Measurements from ENCODE around the gene NRXN3. TPM values are rescaled to one million over a fixed set of nuclear protein-coding genes. Genes with fewer than 3 reads are reported as not detected.

The NRXN3 gene
- total and polyA plus RNA-seq, 2 experiments from 2014 or later, result 1.0 to 1.8 TPM

DNA sequence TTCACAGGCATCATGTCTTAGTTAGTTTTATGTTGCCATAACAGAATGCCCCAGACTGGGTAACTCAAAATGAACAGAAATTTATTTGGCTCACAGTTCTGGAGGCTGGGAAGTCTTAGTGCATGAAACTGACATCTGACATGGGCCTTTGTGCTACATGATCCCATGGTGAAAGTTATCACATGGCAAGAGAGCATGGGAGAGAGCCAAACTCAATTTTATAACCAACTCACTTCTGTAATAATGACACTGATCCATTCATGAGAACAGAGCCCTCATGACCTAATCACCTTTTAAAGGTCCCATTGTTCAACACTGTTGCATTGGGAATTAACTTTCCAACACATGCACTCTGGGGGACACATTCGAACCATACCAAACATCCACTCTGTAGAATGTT, 1026.0 kb downstream of the NRXN3 start:
- Histone ChIP-seq H3K27me3 (ENCODE audit: insufficient read depth) (no peaks in the 10 kb centered on the region), H2AFZ (no peak overlapping the region), H3K27ac (ENCODE audit: low read depth) (no peak overlapping the region), H3K9me2 (ENCODE audit: insufficient read depth) (no peaks in the 10 kb centered on the region), H3K4me3 (no peak overlapping the region), H3K79me2 (replicated peaks; ENCODE audit: insufficient read depth) (no peaks in the 10 kb centered on the region), H3K4me2 (no peak overlapping the region), H4K20me1 (replicated peaks; ENCODE audit: insufficient read depth) (no peaks in the 10 kb centered on the region), H3F3A (replicated peaks; ENCODE audit: low read depth) (no peaks in the 10 kb centered on the region), H3K36me3 (ENCODE audit: insufficient read depth) (no peaks in the 10 kb centered on the region), H3K4me1 (ENCODE audit: insufficient read depth) (no peaks in the 10 kb centered on the region; the same call in 1 of the 2 replicates)
- no peak for DNase-seq (ENCODE audit: low spot score)
- Mint-ChIP-seq H3K4me1 (peaks cover 7% of the 10 kb centered on the region), H3K4me3 (no peak overlapping the region), H3K27ac (no peak overlapping the region), H3K27me3 (ENCODE audit: insufficient read depth, low read depth, poor library complexity) (no peaks in the 10 kb centered on the region), H3K36me3 (ENCODE audit: low read depth) (no peaks in the 10 kb centered on the region), H3K9me3 (no peaks in the 10 kb centered on the region; the same call in 2 of the 3 replicates)
- no peak for ATAC-seq
- TF ChIP-seq, protein P1, sequence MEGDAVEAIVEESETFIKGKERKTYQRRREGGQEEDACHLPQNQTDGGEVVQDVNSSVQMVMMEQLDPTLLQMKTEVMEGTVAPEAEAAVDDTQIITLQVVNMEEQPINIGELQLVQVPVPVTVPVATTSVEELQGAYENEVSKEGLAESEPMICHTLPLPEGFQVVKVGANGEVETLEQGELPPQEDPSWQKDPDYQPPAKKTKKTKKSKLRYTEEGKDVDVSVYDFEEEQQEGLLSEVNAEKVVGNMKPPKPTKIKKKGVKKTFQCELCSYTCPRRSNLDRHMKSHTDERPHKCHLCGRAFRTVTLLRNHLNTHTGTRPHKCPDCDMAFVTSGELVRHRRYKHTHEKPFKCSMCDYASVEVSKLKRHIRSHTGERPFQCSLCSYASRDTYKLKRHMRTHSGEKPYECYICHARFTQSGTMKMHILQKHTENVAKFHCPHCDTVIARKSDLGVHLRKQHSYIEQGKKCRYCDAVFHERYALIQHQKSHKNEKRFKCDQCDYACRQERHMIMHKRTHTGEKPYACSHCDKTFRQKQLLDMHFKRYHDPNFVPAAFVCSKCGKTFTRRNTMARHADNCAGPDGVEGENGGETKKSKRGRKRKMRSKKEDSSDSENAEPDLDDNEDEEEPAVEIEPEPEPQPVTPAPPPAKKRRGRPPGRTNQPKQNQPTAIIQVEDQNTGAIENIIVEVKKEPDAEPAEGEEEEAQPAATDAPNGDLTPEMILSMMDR (conservative IDR thresholded peaks at IDR 0.05; ENCODE audit: low read depth in 2 of 2), result no peak
- TF ChIP-seq, protein P2, sequence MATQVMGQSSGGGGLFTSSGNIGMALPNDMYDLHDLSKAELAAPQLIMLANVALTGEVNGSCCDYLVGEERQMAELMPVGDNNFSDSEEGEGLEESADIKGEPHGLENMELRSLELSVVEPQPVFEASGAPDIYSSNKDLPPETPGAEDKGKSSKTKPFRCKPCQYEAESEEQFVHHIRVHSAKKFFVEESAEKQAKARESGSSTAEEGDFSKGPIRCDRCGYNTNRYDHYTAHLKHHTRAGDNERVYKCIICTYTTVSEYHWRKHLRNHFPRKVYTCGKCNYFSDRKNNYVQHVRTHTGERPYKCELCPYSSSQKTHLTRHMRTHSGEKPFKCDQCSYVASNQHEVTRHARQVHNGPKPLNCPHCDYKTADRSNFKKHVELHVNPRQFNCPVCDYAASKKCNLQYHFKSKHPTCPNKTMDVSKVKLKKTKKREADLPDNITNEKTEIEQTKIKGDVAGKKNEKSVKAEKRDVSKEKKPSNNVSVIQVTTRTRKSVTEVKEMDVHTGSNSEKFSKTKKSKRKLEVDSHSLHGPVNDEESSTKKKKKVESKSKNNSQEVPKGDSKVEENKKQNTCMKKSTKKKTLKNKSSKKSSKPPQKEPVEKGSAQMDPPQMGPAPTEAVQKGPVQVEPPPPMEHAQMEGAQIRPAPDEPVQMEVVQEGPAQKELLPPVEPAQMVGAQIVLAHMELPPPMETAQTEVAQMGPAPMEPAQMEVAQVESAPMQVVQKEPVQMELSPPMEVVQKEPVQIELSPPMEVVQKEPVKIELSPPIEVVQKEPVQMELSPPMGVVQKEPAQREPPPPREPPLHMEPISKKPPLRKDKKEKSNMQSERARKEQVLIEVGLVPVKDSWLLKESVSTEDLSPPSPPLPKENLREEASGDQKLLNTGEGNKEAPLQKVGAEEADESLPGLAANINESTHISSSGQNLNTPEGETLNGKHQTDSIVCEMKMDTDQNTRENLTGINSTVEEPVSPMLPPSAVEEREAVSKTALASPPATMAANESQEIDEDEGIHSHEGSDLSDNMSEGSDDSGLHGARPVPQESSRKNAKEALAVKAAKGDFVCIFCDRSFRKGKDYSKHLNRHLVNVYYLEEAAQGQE (IDR thresholded peaks at IDR 0.05; ENCODE audit: unreplicated experiment), result no peak
- no peak for TF ChIP-seq JUNB (IDR thresholded peaks at IDR 0.05; ENCODE audit: unreplicated experiment)
- no peak for TF ChIP-seq CREB1 (CRISPR knock-in tag; IDR thresholded peaks at IDR 0.05; ENCODE audit: low read depth)
- TF ChIP-seq ZNF331 (CRISPR knock-in tag; IDR thresholded peaks at IDR 0.05; ENCODE audit: low read depth), result no peak
- TF ChIP-seq EZH2phosphoT487 (IDR thresholded peaks at IDR 0.05; ENCODE audit: unreplicated experiment), result no peak
- no peak for TF ChIP-seq POLR2AphosphoS5 (IDR thresholded peaks at IDR 0.05; ENCODE audit: low read depth)
- TF ChIP-seq, protein P3, sequence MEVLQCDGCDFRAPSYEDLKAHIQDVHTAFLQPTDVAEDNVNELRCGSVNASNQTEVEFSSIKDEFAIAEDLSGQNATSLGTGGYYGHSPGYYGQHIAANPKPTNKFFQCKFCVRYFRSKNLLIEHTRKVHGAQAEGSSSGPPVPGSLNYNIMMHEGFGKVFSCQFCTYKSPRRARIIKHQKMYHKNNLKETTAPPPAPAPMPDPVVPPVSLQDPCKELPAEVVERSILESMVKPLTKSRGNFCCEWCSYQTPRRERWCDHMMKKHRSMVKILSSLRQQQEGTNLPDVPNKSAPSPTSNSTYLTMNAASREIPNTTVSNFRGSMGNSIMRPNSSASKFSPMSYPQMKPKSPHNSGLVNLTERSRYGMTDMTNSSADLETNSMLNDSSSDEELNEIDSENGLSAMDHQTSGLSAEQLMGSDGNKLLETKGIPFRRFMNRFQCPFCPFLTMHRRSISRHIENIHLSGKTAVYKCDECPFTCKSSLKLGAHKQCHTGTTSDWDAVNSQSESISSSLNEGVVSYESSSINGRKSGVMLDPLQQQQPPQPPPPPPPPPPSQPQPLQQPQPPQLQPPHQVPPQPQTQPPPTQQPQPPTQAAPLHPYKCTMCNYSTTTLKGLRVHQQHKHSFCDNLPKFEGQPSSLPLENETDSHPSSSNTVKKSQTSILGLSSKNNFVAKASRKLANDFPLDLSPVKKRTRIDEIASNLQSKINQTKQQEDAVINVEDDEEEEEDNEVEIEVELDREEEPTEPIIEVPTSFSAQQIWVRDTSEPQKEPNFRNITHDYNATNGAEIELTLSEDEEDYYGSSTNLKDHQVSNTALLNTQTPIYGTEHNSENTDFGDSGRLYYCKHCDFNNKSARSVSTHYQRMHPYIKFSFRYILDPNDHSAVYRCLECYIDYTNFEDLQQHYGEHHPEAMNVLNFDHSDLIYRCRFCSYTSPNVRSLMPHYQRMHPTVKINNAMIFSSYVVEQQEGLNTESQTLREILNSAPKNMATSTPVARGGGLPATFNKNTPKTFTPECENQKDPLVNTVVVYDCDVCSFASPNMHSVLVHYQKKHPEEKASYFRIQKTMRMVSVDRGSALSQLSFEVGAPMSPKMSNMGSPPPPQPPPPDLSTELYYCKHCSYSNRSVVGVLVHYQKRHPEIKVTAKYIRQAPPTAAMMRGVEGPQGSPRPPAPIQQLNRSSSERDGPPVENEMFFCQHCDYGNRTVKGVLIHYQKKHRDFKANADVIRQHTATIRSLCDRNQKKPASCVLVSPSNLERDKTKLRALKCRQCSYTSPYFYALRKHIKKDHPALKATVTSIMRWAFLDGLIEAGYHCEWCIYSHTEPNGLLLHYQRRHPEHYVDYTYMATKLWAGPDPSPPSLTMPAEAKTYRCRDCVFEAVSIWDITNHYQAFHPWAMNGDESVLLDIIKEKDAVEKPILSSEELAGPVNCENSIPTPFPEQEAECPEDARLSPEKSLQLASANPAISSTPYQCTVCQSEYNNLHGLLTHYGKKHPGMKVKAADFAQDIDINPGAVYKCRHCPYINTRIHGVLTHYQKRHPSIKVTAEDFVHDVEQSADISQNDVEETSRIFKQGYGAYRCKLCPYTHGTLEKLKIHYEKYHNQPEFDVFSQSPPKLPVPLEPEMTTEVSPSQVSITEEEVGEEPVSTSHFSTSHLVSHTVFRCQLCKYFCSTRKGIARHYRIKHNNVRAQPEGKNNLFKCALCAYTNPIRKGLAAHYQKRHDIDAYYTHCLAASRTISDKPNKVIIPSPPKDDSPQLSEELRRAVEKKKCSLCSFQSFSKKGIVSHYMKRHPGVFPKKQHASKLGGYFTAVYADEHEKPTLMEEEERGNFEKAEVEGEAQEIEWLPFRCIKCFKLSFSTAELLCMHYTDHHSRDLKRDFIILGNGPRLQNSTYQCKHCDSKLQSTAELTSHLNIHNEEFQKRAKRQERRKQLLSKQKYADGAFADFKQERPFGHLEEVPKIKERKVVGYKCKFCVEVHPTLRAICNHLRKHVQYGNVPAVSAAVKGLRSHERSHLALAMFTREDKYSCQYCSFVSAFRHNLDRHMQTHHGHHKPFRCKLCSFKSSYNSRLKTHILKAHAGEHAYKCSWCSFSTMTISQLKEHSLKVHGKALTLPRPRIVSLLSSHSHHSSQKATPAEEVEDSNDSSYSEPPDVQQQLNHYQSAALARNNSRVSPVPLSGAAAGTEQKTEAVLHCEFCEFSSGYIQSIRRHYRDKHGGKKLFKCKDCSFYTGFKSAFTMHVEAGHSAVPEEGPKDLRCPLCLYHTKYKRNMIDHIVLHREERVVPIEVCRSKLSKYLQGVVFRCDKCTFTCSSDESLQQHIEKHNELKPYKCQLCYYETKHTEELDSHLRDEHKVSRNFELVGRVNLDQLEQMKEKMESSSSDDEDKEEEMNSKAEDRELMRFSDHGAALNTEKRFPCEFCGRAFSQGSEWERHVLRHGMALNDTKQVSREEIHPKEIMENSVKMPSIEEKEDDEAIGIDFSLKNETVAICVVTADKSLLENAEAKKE (CRISPR knock-in tag; IDR thresholded peaks at IDR 0.05), result no peak
- no peak for TF ChIP-seq STAT1 (IDR thresholded peaks at IDR 0.05; ENCODE audit: unreplicated experiment)
- TF ChIP-seq, protein P4, sequence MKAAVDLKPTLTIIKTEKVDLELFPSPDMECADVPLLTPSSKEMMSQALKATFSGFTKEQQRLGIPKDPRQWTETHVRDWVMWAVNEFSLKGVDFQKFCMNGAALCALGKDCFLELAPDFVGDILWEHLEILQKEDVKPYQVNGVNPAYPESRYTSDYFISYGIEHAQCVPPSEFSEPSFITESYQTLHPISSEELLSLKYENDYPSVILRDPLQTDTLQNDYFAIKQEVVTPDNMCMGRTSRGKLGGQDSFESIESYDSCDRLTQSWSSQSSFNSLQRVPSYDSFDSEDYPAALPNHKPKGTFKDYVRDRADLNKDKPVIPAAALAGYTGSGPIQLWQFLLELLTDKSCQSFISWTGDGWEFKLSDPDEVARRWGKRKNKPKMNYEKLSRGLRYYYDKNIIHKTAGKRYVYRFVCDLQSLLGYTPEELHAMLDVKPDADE (IDR thresholded peaks at IDR 0.05), result no peak
- TF ChIP-seq NANOG (IDR thresholded peaks at IDR 0.05; ENCODE audit: borderline replicate concordance), result no peak
- TF ChIP-seq EZH2 (IDR thresholded peaks at IDR 0.05; ENCODE audit: low read depth, unreplicated experiment), result no peak
- no peak for TF ChIP-seq ZNF114 (CRISPR knock-in tag; IDR thresholded peaks at IDR 0.05)

Data from GM23338 (cell line).